Activated naive CD8-positive, alpha-beta T cell treated with anti-CD3 and anti-CD28 coated beads, Interleukin-2, amount 50 U/mL, for 16 hours (primary cell): Measurements from ENCODE around the gene TLCD3A.
"Not testable (repeated sequence)": the region's sequence is repeated elsewhere in the genome, so short reads cannot be mapped to it uniquely, and the experiment has no call there.

Experiments used
- DNase-seq: peaks from one replicate; pipeline ENCODE4 v3.0.0-alpha.2; 2020; ENCODE audit warnings: low read depth, low spot score

TLCD3A gene

DNA sequence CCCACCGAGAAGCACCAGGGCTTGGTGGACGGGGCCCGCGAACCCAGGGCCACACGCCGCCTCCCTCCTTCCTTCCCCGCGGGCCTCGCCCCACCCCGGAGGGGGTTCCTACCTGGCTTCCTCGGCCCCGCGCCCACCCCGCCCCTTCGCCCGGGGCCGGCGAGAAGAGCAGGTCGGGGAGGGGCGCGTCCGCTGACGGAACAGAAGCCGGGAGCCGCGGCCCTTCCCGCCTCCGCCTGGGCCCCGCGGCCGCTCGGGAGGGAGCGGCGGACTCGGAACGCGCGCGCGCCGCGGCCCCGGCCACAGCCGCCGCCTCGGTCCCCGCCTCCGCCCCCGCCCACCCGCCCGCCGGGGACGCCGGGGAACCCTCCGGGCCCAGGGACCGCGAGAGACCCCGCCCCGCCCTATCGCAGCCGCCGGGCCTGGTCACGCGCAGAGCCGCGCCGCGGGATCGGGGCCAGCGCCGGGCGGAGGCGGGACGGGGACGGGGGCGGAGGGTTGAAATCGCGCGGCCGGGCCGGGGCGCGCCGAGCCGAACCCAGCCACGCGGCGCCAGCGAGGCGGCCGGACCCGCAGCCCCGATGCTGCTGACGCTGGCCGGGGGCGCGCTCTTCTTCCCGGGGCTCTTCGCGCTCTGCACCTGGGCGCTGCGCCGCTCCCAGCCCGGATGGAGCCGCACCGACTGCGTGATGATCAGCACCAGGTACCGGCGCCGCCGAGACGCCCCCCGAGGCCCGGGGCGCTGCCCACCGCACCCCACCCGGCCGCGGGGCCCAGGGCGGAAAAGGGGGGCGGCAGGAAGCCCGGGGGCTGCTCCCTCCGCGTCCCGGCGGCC is at the start of gene TLCD3A:
TSS of gene TLCD3A (plus strand) at position 530 of the 835 bp plus-strand sequence. CDS start at position 582, 52 bp downstream.
- no peak for DNase-seq

- no peak for DNase-seq
Observed at GRCh38 chr17:683040-683439, 49.4 kb upstream of the TLCD3A start.

DNA sequence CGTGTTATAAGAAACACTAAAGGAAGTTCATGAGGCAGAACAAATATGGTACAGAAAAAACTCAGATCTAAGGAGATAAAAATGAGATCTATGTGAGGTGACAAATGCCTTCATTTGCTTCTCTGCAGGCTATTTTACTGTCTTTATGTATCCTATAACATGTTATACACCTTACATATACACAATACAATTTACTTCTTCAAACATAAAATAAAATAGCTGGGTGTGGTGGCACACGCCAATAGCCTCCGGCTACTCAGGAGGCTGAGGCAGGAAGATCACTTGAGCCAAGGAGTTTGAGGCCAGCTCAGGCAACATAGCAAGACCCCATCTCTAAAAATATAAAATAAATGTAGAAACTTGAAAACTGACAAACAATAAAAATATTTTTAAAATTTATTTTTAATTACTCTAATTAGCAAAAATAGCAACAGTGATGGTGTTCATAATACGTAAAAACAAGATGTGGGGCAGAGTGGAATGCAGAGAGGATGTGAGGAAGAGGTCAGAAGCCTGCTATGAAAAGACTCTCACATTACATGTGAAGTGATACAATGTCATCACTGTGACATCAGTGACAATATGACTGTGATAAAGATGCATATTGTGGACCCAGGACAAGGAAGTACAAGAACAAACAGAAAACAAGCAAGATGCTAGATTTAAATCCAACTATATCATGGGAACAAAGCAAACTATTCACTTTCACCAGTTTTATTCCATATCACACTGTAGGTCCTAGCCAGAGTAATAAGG is 48.7 kb upstream of the TLCD3A start:
- DNase-seq = no peak

DNA sequence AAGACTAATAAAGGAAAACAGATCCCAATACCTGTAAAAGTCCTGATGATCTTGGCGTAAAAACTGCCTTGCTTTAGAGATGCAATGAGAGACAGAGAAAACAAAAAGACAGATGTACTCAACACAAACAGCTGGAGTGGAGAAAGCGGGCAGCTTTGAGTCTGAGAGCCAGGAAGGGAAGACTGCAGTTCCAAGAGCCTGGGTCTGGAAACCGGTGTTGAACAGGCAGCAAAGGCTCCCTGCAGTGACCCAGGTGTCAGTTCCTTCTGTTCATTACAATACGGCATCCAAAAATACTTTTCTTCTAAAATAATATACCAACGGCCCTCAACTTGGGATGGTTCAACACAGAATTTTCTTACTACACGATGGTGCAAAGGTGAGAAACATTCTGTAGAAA is 47.4 kb upstream of the TLCD3A start:
- DNase-seq = no peak

- DNase-seq = no peak
Observed at GRCh38 chr17:688100-688989, 44.1 kb upstream of the TLCD3A start.

GRCh38 chr17:689556-690275 is 42.7 kb upstream of the TLCD3A start:
- DNase-seq = no peak

GRCh38 chr17:690361-690760 is 42.0 kb upstream of the TLCD3A start:
- no peak for DNase-seq

GRCh38 chr17:691423-691822 is 41.0 kb upstream of the TLCD3A start:
- DNase-seq = no peak

GRCh38 chr17:692116-692515 is 40.3 kb upstream of the TLCD3A start:
- no peak for DNase-seq

DNA sequence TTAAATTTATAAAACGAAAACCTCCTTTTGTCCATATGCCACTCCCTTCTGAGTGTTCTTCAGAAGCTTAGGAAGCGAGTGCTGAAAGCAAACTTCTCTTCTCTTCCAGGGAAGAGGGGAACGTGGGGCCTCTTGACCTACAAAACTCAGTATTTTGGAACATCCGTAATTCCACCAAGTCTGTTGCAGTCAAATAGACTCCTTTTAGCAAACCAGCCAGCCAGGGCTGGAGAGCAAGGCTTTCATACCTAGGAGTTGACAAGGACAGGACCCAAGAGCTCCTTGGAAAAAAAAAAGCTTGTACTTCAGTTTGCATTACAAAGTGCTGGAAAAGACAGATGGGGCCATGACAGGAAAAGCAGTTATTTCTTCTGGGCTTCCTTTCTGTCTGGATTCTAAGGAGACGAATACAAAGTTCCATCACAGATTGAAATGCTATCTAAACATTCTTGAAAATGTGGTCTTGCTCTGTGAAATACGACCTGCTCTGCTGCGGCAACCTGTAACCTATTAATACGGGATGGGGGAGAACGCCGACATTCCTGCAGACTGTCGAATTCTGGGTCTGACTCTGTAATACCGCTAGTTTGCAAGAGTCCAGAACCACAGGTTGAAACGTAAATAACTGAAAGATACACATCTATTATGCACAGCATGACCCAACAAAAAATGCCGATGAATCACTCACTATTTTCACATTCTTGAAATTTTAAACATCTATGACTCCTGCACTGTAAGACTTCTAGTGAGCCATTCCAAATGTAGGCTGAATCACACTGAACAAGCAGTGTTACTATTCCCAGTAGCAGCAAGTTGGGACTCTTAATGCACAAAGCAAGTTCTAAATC is 38.4 kb upstream of the TLCD3A start:
- DNase-seq = no peak

- no peak for DNase-seq
Observed at GRCh38 chr17:696369-696768, 36.0 kb upstream of the TLCD3A start.

- DNase-seq = no peak
Observed at GRCh38 chr17:697682-698081, 34.7 kb upstream of the TLCD3A start.

DNA sequence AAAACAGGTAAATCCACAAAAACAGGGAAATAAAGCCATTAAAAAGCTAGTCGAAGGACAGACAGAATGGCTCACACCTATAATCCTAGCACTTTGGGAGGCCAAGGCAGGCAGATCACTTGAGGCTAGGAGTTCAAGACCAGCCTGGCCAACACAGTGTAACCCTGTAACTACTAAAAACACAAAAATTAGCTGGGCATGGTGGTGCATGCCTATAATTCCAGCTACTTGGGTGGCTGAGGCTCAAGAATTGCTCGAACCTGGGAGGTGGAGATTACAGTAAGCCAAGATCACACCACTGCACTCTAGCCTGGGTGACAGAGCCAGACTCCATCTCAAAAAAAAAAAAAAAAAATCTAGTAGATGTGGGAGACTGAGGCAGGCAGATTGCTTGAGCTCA is 34.3 kb upstream of the TLCD3A start:
- DNase-seq = not testable (repeated sequence)

DNA sequence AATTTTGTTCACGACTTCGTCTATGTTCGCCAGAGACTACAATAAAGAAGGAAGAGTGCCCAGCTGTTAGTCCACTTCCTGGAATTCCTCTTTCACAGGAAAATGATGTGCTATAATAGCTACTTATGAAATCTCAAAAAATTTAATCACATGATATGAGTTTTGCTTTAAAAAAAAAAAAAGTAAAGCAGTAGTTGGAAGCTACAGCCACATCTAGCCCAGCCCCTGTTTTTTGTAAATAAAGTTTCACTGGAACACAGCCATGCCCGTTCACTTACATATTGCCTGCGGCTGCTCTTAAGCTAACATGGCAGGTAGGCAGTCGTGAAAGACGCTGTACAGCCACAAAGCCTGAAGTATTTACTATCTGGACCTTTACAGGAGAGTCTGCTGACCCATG is 33.1 kb upstream of the TLCD3A start:
- no peak for DNase-seq

DNA sequence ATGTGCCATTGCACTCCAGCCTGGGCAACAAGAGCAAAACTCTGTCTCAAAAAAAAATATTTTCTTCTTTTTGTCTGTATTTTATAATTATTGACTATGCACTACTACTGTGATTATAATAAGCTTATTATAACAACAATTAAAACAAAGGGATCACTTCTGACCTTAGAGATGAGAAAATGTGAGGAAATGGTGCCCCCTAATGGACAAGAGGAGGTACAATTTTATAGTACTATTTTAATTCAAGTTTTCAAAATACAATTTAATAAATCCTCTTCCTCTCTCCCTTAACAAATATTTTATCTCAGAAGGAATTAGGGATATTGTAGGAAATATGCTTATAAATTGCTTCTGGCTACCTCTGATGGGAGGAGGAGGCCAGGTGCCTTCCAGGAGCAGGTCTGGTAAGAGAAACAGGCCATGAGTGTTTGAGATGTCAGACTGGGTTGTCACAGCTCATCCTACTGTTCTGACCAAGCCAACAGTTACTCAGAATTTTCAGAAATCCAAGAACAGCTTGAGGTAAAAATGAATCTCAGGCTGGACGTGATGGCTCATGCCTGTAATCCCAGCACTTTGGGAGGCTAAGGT is 31.8 kb upstream of the TLCD3A start:
- no peak for DNase-seq

- DNase-seq = no peak
Observed at GRCh38 chr17:703081-703875, 29.1 kb upstream of the TLCD3A start.

DNA sequence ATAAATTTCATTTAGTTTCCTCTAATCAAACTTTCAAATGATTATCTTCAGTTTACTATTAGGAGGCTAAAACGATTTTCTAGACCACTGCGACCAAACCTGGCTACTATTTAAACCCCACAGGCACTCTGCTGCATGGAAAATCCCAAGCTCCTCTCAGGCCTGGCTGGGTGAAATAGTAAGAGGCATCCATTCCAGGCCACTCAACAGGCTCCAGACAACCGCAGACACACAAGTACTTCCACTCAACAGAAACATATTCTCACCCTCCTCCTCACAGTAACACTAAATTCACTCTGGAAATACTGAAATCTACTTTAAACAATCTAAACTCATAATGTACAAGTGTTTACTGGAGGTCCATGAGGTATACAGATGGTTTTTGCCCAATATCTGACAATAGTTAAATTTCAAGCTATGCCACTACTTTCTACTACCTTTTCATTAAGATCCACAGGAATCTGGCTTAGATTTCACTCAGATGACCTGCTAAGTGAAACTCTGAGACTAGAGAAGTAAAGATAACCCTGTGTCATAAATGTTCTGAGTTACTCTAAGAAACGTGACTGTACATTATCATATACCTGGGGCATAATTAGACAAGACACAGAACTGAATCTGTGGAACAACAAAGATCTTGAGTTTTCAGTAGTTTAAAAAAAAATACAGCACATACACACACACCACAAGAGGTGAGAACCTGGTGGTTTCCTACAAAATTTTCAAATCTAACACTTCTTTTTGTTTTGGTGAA is 28.1 kb upstream of the TLCD3A start:
- no peak for DNase-seq

- no peak for DNase-seq
Observed at GRCh38 chr17:705011-705410, 27.4 kb upstream of the TLCD3A start.
